HEK293T (cell line): ENCODE results near the gene SH3D21.

Experiments used
- CTCF ChIA-PET: fragments of 350-600 bp; formaldehyde crosslinking; extraction: SDS; loops from one replicate; lab custom pipeline; 2021; ENCODE audit warnings: antibody characterized with exemption, inconsistent platforms; lab: Yijun Ruan, JAX
- POLR2A ChIA-PET: fragments of 350-600 bp; formaldehyde crosslinking; extraction: SDS; loops from one replicate; lab custom pipeline; 2020; ENCODE audit warnings: antibody characterized with exemption, inconsistent platforms; lab: Yijun Ruan, JAX
- DNase-seq: peaks from one replicate; pipeline ENCODE4 v3.0.0; 2012; ENCODE audit warnings: mixed read lengths; ENCODE audit errors: extremely low spot score
- ARNT ChIP-seq: fragments of 450-650 bp; IDR thresholded peaks from 2 replicates; pipeline ENCODE4 v1.6.1; 2017; ENCODE audit warnings: mild to moderate bottlenecking
- BHLHE40 ChIP-seq: fragments of 450-650 bp; IDR thresholded peaks from 2 replicates; pipeline ENCODE4 v1.6.1; 2016; ENCODE audit warnings: mild to moderate bottlenecking, moderate library complexity, borderline replicate concordance
- CTBP1 ChIP-seq: fragments of 450-650 bp; IDR thresholded peaks from 2 replicates; pipeline ENCODE4 v1.6.1; 2016; ENCODE audit warnings: borderline replicate concordance
- ELF4 ChIP-seq: fragments of 450-650 bp; IDR thresholded peaks from 2 replicates; pipeline ENCODE4 v1.6.1; 2017; ENCODE audit warnings: antibody characterized with exemption
- FOXA1 ChIP-seq: fragments of 450-650 bp; IDR thresholded peaks from 2 replicates; pipeline ENCODE4 v1.6.1; 2016; ENCODE audit warnings: mild to moderate bottlenecking
- FOXK2 ChIP-seq: fragments of 450-650 bp; IDR thresholded peaks from 2 replicates; pipeline ENCODE4 v1.6.1; 2016; ENCODE audit warnings: mild to moderate bottlenecking
- FOXM1 ChIP-seq: fragments of 450-650 bp; IDR thresholded peaks from 2 replicates; pipeline ENCODE4 v1.6.1; 2017; ENCODE audit warnings: mild to moderate bottlenecking, borderline replicate concordance
- HDGF ChIP-seq: fragments of 450-650 bp; IDR thresholded peaks from 2 replicates; pipeline ENCODE4 v1.6.1; 2017; ENCODE audit warnings: antibody characterized with exemption, borderline replicate concordance
- L3MBTL2 ChIP-seq: fragments of 450-650 bp; conservative IDR thresholded peaks from 2 replicates; pipeline ENCODE4 v1.6.1; 2016; ENCODE audit warnings: mild to moderate bottlenecking
- LEF1 ChIP-seq: fragments of 450-650 bp; IDR thresholded peaks from 2 replicates; pipeline ENCODE4 v1.6.1; 2017; ENCODE audit warnings: mild to moderate bottlenecking, borderline replicate concordance
- NFRKB ChIP-seq: fragments of 450-650 bp; IDR thresholded peaks from 2 replicates; pipeline ENCODE4 v1.6.1; 2016; ENCODE audit warnings: mild to moderate bottlenecking, moderate library complexity
- PKNOX1 ChIP-seq: fragments of 450-650 bp; IDR thresholded peaks from 2 replicates; pipeline ENCODE4 v1.6.1; 2016
- SP1 ChIP-seq: fragments of 450-650 bp; IDR thresholded peaks from 2 replicates; pipeline ENCODE4 v1.6.1; 2017
- SUZ12 ChIP-seq: fragments of 450-650 bp; IDR thresholded peaks from 2 replicates; pipeline ENCODE4 v1.6.1; 2016; ENCODE audit warnings: mild to moderate bottlenecking
- TARDBP ChIP-seq: fragments of 450-650 bp; IDR thresholded peaks from 2 replicates; pipeline ENCODE4 v1.6.1; 2016

Gene SH3D21

GRCh38 chr1:36320291-36320761 is 14.2 kb downstream of the SH3D21 start:
- CTCF ChIA-PET, result interaction anchor here (0.6 kb wide), 1 partner anchor 722 kb away, joined by 6 read pairs; no protein-coding TSS in a partner anchor
- no peak for DNase-seq
- TF ChIP-seq LEF1, result no peak
- no peak for TF ChIP-seq CTBP1
- no peak for TF ChIP-seq BHLHE40
- no peak for TF ChIP-seq ELF4
- no peak for TF ChIP-seq SUZ12
- no peak for TF ChIP-seq SP1
- no peak for TF ChIP-seq NFRKB
- TF ChIP-seq HDGF, result no peak
- TF ChIP-seq PKNOX1, result no peak
- TF ChIP-seq FOXM1, result no peak
- POLR2A ChIA-PET, result no interaction called here

- CTCF ChIA-PET, result no interaction called here
- no peak for DNase-seq
- POLR2A ChIA-PET, result no interaction called here
- TF ChIP-seq BHLHE40 (no peak), HDGF (no peak), FOXK2 (no peak)
Observed at GRCh38 chr1:36320767-36321118, 14.6 kb downstream of the SH3D21 start.

- POLR2A ChIA-PET, result interaction anchor here (0.8 kb wide), 1 partner anchor 65 kb away, joined by 4 read pairs; no protein-coding TSS in a partner anchor
- CTCF ChIA-PET, result no interaction called here
- no peak for DNase-seq
- TF ChIP-seq TARDBP (no peak), SP1 (no peak), NFRKB (no peak), L3MBTL2 (no peak)
Observed at GRCh38 chr1:36321119-36321951, 15.2 kb downstream of the SH3D21 start.

- POLR2A ChIA-PET, result interaction anchor here (0.8 kb wide), 1 partner anchor 64 kb away, joined by 4 read pairs; no protein-coding TSS in a partner anchor
- no peak for TF ChIP-seq FOXK2
- no peak for TF ChIP-seq ELF4
- TF ChIP-seq FOXM1, result no peak
- no peak for TF ChIP-seq FOXA1
- TF ChIP-seq TARDBP, result no peak
- TF ChIP-seq PKNOX1, result no peak
- no peak for TF ChIP-seq ARNT
- no peak for TF ChIP-seq SP1
- no peak for TF ChIP-seq CTBP1
- no peak for TF ChIP-seq BHLHE40
- no peak for TF ChIP-seq SUZ12
- TF ChIP-seq LEF1, result no peak
- TF ChIP-seq L3MBTL2, result no peak
- TF ChIP-seq HDGF, result no peak
- CTCF ChIA-PET, result no interaction called here
- DNase-seq, result no peak
Observed at GRCh38 chr1:36322041-36322785, 16.0 kb downstream of the SH3D21 start.

- ChIA-PET POLR2A (interaction anchor here (0.9 to 1.5 kb wide), 4 partner anchors 10 to 173 kb away, joined by 3 to 8 read pairs (median 5); partner anchors contain the start of genes THRAP3 and TRAPPC3), CTCF (interaction anchor here (1.8 kb wide), 1 partner anchor 46 kb away, joined by 9 read pairs; no protein-coding TSS in a partner anchor)
- no peak for TF ChIP-seq FOXA1
- no peak for DNase-seq
Observed at GRCh38 chr1:36322786-36323635, 16.8 kb downstream of the SH3D21 start.

GRCh38 chr1:36323636-36324352 is 17.6 kb downstream of the SH3D21 start, which contains the start of gene EVA1B:
Gene EVA1B (minus strand): TSS chr1:36323645. CDS start chr1:36323037, 608 bp downstream.
- CTCF ChIA-PET, result interaction anchor here (1.8 kb wide), 1 partner anchor 45 kb away, joined by 9 read pairs; no protein-coding TSS in a partner anchor
- peak; percentile 70 for DNase-seq
- no peak for TF ChIP-seq FOXA1
- POLR2A ChIA-PET, result interaction anchor here (0.9 to 1.5 kb wide), 4 partner anchors 9 to 174 kb away, joined by 3 to 8 read pairs (median 5); partner anchors contain the start of genes THRAP3 and TRAPPC3
